Adrenal gland (tissue), 5 donors: ENCODE results near the gene CASP1.

Source experiments
- POLR2A ChIP-seq, 2 donors: fragments of 450-650 bp; IDR thresholded peaks; one replicate each; pipeline ENCODE4 v1.6.1; 2017; ENCODE audit warnings: antibody characterized with exemption in 2 of 2, mild to moderate bottlenecking in 2 of 2, moderate library complexity in 1 of 2
- TF ChIP-seq, protein P1 (sequence below), 6 experiments: fragments of 450-650 bp in 4 of 6; fragments of 200-600 bp in 2 of 6; sonication (generic) in 1 of 6; IDR thresholded peaks; 1 replicate in 5 of 6; 2 replicates in 1 of 6; pipeline versions ENCODE4 v1.5.1 to v1.8.0; 2016 to 2021; ENCODE audit warnings: antibody characterized with exemption in 6 of 6, mild to moderate bottlenecking in 2 of 6, moderate library complexity in 1 of 6
- donor health status: DM: no; HTN: no; CAD: no.

- TF ChIP-seq, protein P1, sequence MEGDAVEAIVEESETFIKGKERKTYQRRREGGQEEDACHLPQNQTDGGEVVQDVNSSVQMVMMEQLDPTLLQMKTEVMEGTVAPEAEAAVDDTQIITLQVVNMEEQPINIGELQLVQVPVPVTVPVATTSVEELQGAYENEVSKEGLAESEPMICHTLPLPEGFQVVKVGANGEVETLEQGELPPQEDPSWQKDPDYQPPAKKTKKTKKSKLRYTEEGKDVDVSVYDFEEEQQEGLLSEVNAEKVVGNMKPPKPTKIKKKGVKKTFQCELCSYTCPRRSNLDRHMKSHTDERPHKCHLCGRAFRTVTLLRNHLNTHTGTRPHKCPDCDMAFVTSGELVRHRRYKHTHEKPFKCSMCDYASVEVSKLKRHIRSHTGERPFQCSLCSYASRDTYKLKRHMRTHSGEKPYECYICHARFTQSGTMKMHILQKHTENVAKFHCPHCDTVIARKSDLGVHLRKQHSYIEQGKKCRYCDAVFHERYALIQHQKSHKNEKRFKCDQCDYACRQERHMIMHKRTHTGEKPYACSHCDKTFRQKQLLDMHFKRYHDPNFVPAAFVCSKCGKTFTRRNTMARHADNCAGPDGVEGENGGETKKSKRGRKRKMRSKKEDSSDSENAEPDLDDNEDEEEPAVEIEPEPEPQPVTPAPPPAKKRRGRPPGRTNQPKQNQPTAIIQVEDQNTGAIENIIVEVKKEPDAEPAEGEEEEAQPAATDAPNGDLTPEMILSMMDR (IDR thresholded peaks at IDR 0.05), result no peak
- no peak for TF ChIP-seq POLR2A (IDR thresholded peaks at IDR 0.05)
Measured at GRCh38 chr11:105007463-105007862, 27.5 kb downstream of the CASP1 start.
